IPS-11a (cell line): Measurements from ENCODE around the gene TCEAL5.
"Not testable (repeated sequence)": the region's sequence is repeated elsewhere in the genome, so short reads cannot be mapped to it uniquely, and the experiment has no call there.

Source experiments
- H3K4me3 ChIP-seq: one replicate; pipeline ENCODE4 v1.5.1; 2013; ENCODE audit warnings: low read depth, low read length, control low read depth

The TCEAL5 gene, protein sequence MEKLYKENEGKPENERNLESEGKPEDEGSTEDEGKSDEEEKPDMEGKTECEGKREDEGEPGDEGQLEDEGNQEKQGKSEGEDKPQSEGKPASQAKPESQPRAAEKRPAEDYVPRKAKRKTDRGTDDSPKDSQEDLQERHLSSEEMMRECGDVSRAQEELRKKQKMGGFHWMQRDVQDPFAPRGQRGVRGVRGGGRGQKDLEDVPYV

DNA sequence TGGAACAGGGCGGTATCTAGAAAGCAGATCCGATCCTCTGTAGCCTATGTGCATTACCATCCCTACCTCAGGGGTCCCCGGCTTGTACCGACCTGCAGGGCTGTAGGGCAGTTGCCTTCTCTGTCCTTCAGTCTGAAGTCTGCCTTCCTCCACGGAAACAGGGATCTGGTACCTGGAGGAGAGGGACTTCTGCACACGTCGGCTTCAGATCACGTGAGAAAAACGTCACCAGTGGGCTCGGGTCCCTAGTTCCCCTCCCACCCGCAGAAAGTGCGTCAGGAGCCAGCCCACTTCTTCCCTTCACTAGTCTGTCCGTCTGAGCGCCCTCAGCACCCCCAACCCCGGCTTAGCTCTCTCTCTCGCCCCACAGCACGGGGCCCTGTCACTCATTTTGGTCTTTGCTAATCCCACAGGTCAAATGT, at the start of gene TCEAL5:
TSS of gene TCEAL5 (minus strand) at position 170 of the 422 bp plus-strand sequence. CDS start 2,187 bp downstream, outside the sequence.
- peak within 1 kb of the TSS; percentile 4 for H3K4me3 ChIP-seq

DNA sequence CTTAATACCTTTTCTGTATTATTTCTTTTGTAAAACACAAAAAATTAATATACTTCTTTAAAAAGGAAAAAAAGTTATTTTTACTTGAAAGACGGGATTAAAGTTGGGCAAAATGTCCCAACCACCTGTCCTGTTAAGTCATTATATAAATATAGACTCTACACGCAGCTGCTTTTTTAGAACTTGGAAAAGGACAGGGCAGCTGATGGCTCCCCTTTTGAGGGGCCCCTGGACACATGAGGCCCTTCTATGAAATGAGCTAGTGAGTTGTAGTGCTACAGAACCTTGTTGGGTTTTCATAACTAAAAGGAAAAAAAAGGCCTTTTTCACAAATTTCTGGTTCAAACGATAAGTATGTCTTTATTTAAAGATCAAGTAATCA, 34.8 kb upstream of the TCEAL5 start:
- no peak overlapping the region for H3K4me3 ChIP-seq

DNA sequence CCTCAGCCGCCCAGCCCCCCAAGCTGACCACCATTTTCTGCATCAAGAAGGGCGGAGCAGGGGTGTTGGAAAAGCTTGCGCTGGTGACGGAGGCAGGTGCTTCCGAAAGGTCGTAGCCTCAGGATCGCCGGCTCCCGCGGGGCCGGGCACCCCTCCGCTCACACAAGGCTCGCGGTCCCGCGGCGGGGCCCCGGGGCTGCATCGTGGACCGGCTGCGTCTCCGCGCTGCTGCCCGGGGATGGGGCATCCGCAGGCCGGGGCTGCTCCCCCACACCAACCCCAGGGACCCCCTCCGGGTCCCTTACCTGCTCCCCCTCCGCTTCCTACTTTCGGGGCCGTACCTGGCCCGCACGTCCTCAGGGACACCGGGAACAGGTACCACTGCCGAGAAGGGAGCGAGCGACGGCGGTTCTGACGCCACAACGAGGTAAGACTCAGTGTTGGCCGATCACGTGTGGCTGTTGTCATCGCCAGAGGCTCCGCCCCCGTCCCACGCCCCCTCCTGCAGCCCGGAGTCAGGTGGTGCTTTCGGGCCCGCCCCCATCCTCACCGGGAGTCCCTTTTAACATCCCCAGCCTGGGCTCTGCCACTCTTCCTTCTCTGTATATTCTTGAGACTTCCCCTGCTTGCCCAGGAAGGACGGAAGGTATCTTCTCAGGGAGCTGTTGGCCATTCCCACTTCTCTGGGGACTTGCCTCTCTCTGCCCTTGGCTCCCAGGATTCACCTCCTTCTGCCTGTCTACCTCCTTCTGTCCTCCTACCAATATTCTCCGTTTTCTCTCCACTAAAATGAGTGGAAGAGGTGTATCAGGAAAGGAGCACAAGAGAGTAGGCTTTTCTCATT, 34.2 kb upstream of the TCEAL5 start, which contains the start of gene BEX2:
TSS of gene BEX2 (minus strand) at position 436 of the 844 bp plus-strand sequence. CDS start 1,014 bp downstream, outside the sequence.
- H3K4me3 ChIP-seq = peak within 1 kb of the TSS; percentile 67

DNA sequence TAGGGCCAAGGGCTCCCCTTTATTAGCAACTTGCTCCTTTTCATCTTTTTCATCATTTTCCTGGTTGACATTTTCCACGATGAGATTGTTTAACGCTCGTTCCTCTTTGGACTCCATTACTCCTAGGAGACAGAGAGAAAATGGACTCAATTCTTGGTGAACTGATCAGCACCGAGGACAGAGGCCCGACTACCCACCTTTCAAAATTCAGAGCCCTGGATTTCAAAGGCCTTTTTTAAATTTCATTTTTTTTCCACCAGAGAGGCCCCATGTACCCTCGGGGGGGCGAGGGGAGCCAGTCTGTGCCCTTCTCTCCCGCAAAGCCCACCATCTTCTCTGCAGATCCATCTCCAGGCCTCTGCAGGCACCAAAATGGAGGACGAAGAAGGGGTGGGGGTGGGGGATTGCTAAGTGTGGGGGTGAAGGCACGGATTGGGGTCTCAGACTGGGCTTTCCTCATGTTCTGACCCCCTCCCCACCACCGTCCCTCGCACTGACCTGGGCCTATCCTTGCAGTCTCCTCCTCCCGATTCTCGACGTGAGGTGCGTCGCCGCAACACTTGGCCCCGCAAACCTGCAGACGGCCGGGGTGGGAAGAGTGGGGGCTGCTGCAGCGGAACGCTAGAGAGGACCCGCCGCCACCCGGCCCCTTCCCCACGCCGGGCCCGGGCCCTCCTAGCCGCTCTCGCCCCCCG, 33.5 kb upstream of the TCEAL5 start:
- peak overlapping the region; percentile 67 for H3K4me3 ChIP-seq

DNA sequence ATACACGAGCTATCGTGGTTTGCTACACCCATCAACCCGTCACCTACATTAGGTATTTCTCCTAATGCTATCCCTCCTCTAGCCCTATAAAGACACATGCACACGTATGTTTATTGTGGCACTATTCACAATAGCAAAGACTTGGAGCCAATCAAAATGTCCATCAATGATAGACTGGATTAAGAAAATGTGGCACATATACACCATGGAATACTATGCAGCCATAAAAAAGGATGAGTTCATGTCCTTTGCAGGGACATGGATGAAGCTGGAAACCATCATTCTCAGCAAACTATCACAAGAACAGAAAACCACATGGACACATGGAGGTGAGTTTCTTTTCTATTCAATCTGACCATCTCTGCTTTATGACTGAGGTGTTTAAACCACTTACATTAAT, 29.1 kb upstream of the TCEAL5 start:
- not testable (repeated sequence) for H3K4me3 ChIP-seq

DNA sequence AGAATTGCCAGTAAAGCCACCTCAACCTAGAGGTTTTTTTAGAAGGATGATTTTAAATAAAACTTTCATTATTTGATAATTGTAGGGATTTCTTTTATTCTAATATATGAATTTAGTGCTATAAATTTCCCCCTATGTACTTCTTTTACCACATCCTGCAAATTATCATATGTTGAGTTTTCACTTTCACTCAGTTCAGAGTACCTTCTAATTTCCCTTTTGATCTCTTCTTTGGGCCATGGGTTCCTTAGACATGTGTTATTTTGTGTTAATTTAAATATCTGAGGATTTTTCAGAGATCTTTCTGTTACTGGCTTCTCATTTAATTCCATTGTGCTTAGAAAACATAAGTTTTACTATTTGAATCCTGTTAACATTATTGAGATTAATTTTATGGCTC, 28.2 kb upstream of the TCEAL5 start:
- no peak overlapping the region for H3K4me3 ChIP-seq

DNA sequence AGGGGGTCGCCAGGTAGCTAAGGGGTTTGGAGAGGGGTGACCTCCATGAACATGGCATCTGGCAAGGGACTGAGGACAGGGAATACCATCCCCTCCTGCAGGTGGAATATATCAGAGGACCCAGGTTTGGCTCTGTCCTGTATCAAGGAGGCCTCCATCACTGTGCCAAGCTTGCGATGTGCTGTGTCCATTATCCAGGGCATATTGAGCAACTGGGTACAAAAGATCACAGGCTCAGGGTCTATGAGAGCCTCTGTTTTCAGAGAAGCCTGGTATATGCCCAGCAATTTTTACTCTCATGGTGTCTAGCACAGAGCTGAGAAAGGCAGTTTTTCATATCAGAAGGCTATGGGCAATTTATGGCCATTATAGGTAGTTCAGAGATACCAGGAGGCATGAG, 16.6 kb upstream of the TCEAL5 start:
- H3K4me3 ChIP-seq = no peak overlapping the region

DNA sequence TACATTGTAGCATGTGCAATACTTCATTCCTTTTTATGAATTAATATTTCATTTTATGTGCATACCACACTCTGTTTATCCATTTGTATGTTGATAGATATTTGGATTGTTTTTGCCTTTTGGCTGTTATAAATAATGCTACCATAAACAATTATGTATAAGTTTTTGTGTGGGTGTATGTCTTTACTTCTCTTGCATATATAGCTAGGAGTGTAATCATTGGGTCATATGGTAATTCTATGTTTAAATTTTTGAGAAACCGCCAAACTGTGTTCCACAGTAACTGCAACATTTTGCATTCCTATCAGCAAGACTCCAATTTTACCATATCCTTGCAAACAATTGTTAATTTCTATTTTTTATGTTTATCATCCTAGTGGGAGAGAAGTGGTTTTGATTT, 3.1 kb upstream of the TCEAL5 start:
- no peak overlapping the region for H3K4me3 ChIP-seq

DNA sequence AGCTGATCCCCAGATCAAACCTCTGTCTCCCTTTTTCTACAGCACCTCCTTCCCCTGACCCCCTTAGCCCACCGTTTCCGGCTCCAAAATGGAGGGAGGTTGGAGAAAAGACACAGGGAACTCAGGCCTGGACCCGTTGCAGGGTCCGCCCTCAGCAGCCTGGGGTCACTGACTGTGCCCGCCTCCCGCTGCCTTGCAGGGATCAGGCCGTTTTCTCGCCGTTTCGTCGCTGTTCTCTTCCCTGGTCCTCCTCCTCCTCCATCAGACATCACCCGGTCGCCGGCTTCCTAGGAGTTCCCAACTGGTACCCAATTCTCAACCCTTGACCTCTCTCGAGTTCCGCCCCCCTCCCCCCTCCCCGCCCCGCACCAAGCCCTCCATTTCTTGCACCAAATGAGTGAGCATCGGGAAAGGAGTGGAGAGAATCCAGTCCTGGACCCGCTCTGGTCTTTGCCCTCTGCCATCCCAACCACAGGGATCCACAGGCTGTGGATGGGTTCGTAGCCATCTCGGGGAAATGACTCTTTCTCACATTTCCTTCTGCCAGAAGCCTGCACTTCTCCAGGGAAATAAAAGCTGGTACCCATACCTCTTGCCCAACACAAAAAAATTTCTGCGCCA, 493 bp downstream of the TCEAL5 start:
- peak overlapping the region; percentile 4 for H3K4me3 ChIP-seq

DNA sequence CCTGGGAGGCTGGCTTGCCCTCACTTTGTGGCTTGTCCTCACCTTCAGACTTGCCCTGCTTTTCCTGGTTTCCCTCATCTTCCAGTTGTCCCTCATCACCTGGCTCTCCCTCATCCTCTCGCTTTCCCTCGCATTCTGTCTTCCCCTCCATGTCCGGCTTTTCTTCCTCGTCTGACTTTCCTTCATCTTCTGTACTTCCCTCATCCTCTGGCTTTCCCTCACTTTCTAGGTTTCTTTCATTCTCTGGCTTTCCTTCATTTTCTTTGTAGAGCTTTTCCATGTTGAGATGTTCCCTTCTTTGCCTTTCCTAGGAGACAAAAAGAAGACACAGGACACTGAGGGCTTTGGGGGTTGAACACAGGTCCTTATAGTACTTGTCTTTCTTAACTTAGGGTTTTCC, 2.3 kb downstream of the TCEAL5 start:
- no peak overlapping the region for H3K4me3 ChIP-seq

DNA sequence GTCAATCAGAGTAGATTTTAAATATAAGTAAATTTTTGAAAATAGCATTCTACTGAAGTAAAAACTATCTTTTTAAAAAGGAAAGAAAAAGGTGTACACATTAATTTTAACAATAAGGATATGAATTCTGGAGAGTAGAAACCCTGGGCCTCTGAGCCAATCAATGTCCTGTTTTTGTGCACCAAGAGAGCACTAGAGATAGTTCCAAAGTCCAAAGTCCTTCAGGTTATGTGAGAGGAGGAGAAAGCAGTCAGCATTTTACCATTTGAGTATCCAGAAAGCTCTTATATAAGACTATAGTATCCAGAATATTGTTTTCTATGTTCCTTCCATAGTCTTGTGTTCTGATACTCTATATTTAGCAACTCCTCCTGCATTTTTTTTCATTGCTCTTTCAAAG, 18.3 kb downstream of the TCEAL5 start:
- no peak overlapping the region for H3K4me3 ChIP-seq

DNA sequence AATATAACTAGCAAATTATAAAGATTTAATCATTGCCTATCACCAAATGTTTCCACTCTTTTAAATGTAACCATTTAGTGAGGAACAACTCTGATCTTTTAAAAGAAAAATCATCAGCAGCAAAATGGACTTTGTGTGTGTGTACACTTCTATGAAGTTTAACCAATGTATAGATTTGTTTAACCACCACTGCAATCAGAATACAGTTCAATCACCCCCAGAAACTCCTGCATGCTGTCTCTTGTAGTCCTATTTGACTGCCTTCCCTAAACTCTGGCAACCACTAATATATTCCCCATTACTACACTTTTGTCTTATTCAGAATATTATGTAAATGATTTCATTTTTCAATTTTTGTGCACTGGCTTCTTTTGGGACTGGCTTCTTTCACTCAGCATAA, 19.9 kb downstream of the TCEAL5 start:
- H3K4me3 ChIP-seq = no peak overlapping the region

DNA sequence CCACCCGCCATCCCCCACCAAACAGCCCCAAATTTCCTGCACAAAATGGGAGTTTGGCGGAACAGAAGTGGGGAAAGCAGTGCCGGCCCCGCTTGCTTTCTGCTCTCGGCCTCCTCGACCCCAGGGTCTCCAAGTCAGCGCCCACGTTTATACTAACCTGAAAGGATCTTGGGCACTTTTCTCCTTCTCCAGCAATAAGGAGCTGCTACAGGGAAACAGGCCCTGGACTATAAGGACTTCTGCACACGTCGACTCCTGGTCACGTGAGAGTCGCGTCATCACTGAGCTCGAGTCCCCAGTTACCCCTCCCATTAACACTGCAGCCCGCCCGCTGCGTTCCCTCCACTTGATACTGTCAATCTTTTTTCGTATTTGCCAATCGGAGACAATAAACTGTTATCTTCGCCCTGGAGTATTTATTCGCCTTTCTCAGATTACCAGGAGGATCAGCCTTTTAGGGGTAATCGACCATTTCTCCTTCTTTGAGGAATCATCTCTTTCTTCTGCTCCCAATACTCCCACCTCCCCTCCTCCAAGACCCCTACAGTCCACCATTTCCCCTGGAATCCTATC, 21.5 kb downstream of the TCEAL5 start, which contains the start of gene TCEAL8:
TSS of gene TCEAL8 (minus strand) at position 235 of the 573 bp plus-strand sequence. CDS start 1,176 bp downstream, outside the sequence.
- H3K4me3 ChIP-seq = peak within 1 kb of the TSS; percentile 70

DNA sequence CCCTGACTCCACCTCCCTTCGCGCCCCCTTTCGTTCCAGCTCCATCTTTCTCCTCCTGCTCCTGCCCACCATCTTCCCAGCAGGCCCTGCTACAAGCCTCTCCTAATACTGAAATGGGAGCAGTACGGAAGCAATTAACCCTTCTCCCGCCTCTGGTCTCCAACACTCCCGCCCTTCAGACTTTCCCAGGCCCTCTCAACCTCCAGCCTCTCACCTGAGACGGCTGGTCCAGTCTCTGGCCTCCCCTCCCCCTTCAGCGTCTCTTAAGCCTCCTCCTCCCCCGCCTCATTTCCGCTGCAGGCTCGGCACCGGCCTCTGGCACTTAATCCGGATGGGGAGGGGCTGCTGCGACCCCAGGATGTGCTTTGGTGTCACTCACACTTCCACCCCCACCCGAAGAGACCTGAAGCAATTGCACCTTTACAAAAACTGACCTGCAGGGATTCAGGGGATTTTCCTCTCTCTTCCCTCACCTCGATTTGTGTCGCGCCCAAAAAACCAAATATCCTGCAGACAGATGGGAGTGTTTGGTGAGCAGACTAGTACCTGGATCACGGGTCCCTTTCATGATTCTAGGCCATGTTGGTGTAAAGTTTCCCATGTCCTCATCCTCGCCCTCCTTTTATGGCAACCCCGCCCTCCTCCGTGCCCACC, 22.3 kb downstream of the TCEAL5 start:
- peak overlapping the region; percentile 70 for H3K4me3 ChIP-seq

DNA sequence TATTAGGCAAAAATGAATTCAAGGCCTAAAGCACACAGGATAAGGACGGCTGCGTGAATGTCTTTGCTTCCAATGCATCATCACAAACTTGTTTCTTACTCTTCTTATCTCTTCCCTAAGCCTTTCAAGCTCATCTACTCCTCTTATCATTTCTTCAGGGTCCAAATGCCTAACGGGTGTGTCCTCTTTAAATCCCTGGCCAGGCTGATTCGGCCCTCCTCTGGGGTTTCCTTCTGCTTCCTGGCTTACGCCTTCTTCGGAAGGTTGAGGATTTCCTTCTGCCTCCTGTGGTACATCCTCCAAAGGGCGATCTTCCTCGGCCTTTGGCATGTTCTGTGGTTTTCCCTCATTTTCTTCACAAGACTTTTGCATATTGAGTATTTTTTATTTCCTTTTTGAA, 22.9 kb downstream of the TCEAL5 start:
- H3K4me3 ChIP-seq = peak overlapping the region; percentile 70

DNA sequence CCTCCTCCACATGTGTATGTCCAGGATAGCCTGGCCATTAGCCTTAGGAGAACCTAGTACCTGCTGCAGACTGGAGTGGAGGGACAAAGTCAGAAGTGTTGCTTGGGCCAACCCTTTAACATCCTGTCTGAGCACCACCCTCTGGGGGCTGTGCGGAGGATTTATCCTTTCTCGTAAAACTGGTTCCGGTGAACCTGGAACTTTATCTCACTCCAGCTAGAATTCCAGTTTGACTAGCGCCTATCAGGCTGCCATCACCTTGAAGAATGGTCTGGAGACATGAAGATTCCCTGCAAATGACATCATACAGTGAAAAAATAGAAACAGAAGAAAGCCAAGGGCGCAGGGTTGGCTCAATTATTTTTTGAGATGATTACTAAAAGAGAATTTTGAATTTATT, 25.6 kb downstream of the TCEAL5 start:
- no peak overlapping the region for H3K4me3 ChIP-seq

DNA sequence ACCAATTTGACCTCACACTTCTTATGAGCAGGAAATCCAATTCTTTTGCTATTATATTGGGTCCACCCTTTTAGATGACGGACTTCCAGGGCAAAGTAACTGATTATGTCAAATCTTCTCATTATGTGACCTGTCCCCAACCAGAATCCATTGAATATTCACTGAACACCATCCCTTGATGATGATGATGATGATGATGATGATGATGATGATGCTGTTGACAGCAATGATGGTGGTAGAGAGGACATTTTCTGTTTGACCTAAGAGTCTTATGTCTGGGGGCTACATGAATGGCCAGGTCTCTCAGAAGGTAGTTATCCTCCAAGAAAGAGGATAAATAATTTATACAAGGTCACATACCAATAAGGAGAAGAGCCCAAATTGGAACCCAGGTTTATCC, 26.7 kb downstream of the TCEAL5 start:
- no peak overlapping the region for H3K4me3 ChIP-seq

DNA sequence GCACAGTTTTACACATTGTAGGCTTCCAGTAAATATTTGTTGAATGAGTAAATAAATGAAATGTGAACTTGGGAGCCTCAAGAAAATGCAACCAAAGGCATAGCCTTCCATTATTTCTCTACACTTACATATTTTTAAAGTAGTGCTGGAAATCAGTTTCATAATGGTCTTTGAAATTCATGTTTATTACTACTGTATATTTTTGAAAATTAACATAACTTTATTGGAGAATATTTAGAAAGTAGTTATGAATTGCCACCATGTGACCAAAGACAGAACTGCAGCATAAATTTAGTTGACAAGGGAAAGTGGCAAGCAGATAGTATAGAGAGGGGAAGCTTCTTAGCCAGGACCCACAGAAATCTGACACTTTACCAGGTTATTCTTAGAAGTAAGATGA, 28.0 kb downstream of the TCEAL5 start:
- H3K4me3 ChIP-seq = no peak overlapping the region

DNA sequence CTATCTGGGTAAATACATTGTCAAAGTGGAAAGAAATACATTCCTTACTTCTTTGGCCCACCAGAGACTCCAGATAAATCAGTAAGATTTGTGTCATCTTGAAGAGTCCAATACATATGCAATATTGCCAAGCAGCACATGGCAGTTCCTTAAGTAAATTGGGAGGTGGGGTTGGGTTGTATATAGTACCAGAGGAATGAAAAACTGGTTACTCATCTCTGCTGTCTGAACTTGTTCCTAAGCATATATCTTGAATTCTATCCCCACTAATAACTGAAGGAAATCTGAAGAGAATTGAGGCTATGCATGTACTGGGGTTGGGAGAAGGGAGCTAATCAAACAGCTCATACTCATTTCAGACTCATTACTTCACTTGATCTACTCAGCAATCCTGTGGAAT, 36.4 kb downstream of the TCEAL5 start:
- no peak overlapping the region for H3K4me3 ChIP-seq

DNA sequence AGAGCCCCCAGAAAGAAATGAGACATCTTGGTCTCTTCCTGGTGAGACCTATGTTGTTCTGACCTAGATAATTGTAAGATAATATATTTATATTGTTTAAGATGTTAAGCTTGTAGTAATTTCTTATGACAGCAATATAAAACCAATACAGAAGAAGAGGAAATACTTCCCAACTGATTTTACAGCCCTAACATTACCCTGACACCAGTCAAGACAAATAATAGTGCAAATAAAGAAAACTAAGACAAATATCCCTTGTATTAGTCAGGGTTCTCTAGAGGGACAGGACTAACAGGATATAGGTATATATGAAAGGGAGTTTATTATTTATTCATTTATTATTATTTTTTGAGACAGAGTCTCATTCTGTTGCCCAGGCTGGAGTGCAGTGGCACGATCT, 40.3 kb downstream of the TCEAL5 start:
- H3K4me3 ChIP-seq = no peak overlapping the region
